Endothelial cell of umbilical vein (primary cell): ENCODE measurements around the gene VIPR1. TPM values are rescaled to one million over a fixed set of nuclear protein-coding genes. Genes with fewer than 3 reads are reported as not detected.

Source experiments
- BruUV-seq: library from RNA; stranded (reverse); fragments of 400-500 nt; replicated peaks from 2 replicates; lab custom pipeline; 2021; lab: Mats Ljungman, UMichigan
- CTCF ChIA-PET: fragments of 300-600, 350-600 bp; sonication (Branson Sonifier 250); formaldehyde crosslinking; loops from one replicate; lab custom pipeline; 2021; ENCODE audit warnings: antibody characterized with exemption, inconsistent platforms; lab: Charles Lee
- POLR2A ChIA-PET: fragments of 300-600, 350-600 bp; sonication (Branson Sonifier 250); formaldehyde crosslinking; loops from one replicate; lab custom pipeline; 2021; ENCODE audit warnings: antibody characterized with exemption, inconsistent platforms; lab: Charles Lee
- DNase-seq: peaks from one replicate; pipeline ENCODE4 v3.0.0-alpha.2; 2011; ENCODE audit warnings: low read depth, low spot score
- FAIRE-seq: peaks from 2 replicates; lab custom pipeline; 2011; peaks lifted over from hg19 to GRCh38; lab: Jason Lieb, UNC
- H2AFZ ChIP-seq: 2 replicates; pipeline ENCODE4 v1.6.0; 2012; ENCODE audit warnings: low read depth, low read length, control low read depth, inconsistent platforms
- H3K27ac ChIP-seq: 2 replicates; pipeline ENCODE4 v1.5.1; 2011; ENCODE audit warnings: low read depth, mild to moderate bottlenecking, control low read depth, low read length, moderate library complexity; ENCODE audit not compliant: insufficient read depth
- H3K27me3 ChIP-seq, 2 experiments: 2 replicates each; pipeline versions ENCODE4 v1.6.0 to v1.6.1; 2011; ENCODE audit warnings: low read length in 2 of 2, mixed read lengths in 1 of 2; ENCODE audit not compliant: control insufficient read depth in 2 of 2, insufficient read depth in 2 of 2
- H3K36me3 ChIP-seq, 2 experiments: 2 replicates in 1 of 2; 3 replicates in 1 of 2; pipeline ENCODE4 v1.5.1; 2011; ENCODE audit warnings: low read length in 2 of 2, mild to moderate bottlenecking in 1 of 2, moderate library complexity in 1 of 2; ENCODE audit not compliant: control insufficient read depth in 2 of 2, insufficient read depth in 2 of 2; ENCODE audit errors: extremely low read depth in 1 of 2
- H3K4me1 ChIP-seq: 3 replicates; pipeline ENCODE4 v1.5.1; 2011; ENCODE audit warnings: mild to moderate bottlenecking, low read length; ENCODE audit not compliant: control insufficient read depth, insufficient read depth; ENCODE audit errors: extremely low read depth
- H3K4me2 ChIP-seq: 2 replicates; pipeline ENCODE4 v1.6.1; 2011; ENCODE audit warnings: low read length, control low read depth, mixed read lengths; ENCODE audit not compliant: insufficient read depth
- H3K4me3 ChIP-seq, 3 experiments: fragments of 200-600 bp in 1 of 3; sonication (generic), shearing (Covaris generic) in 1 of 3; replicated peaks in 1 of 3; 2 replicates each; pipeline ENCODE4 v1.5.1; 2011 to 2016; ENCODE audit warnings: control low read depth in 3 of 3, low read length in 3 of 3, mild to moderate bottlenecking in 2 of 3, inconsistent platforms in 1 of 3, low read depth in 1 of 3, moderate library complexity in 1 of 3; ENCODE audit not compliant: insufficient read depth in 1 of 3
- H3K79me2 ChIP-seq: 2 replicates; pipeline ENCODE4 v1.6.0; 2012; ENCODE audit warnings: low read length, inconsistent platforms; ENCODE audit not compliant: control insufficient read depth, insufficient read depth
- H3K9ac ChIP-seq: replicated peaks from 2 replicates; pipeline ENCODE3; 2011; ENCODE audit warnings: low read length, control low read depth; ENCODE audit not compliant: insufficient read depth; ENCODE audit errors: extremely low read depth
- H3K9me1 ChIP-seq: replicated peaks from 3 replicates; pipeline ENCODE4 v1.6.0; 2011; ENCODE audit warnings: mild to moderate bottlenecking, low read length; ENCODE audit not compliant: control insufficient read depth, insufficient read depth; ENCODE audit errors: extremely low read depth
- H3K9me3 ChIP-seq: replicated peaks from 2 replicates; pipeline ENCODE4 v1.5.1; 2012; ENCODE audit warnings: low read length, inconsistent platforms; ENCODE audit not compliant: control insufficient read depth, insufficient read depth
- H4K20me1 ChIP-seq: replicated peaks from 2 replicates; pipeline ENCODE3; 2011; ENCODE audit warnings: mild to moderate bottlenecking, low read length; ENCODE audit not compliant: control insufficient read depth, insufficient read depth; ENCODE audit errors: extremely low read depth
- EZH2 ChIP-seq: IDR thresholded peaks from 2 replicates; pipeline ENCODE4 v1.6.1; 2012; ENCODE audit warnings: borderline replicate concordance, low read depth, mild to moderate bottlenecking, moderate library complexity, low read length, inconsistent platforms; ENCODE audit not compliant: severe bottlenecking
- GATA2 ChIP-seq: IDR thresholded peaks from 2 replicates; pipeline ENCODE4 v1.7.0; 2011; ENCODE audit warnings: low read depth, mild to moderate bottlenecking, moderate library complexity, mixed read lengths, low read length; ENCODE audit not compliant: insufficient read length, insufficient read depth
- JUN ChIP-seq: IDR thresholded peaks from 2 replicates; pipeline ENCODE4 v1.6.1; 2011; ENCODE audit warnings: borderline replicate concordance, low read depth; ENCODE audit not compliant: insufficient read length, insufficient read depth
- dilution Hi-C: fragments of 300-500 bp; cut with MboI; formaldehyde crosslinking; loops from one replicate; pipeline ENCODE4 v1.15.0; 2019; ENCODE audit warnings: low sequenced_read_pairs; ENCODE audit not compliant: extremely low pct_ligation_motif_present
- intact Hi-C: fragments of 100-400 bp; cut with micrococcal nuclease; formaldehyde crosslinking; loops from one replicate; pipeline ENCODE4 v1.10.0; 2022
- polyA plus RNA-seq, 4 experiments: library from polyadenylated mRNA; depleted of rRNA in 3 of 4; stranded (reverse) in 3 of 4; unstranded in 1 of 4; fragments of >200 nt; gene quantifications; 2 replicates each; pipeline versions ENCODE4 v1.2.1 to v1.2.3, GENCODE V29; 2011 to 2012; ENCODE audit warnings: missing spikeins in 1 of 4
- total RNA-seq: library from RNA; stranded (reverse); gene quantifications from 2 replicates; pipeline ENCODE4 v1.2.3, GENCODE V29; 2021

VIPR1 gene
- total and polyA plus RNA-seq, 2 donors (not counting 3 experiments of a cell fraction or from before 2014, with no cell fraction given), result 3.8 to 4.7 TPM

GRCh38 chr3:42520336-42520735 is 17.9 kb downstream of the VIPR1 start:
- CTCF ChIA-PET, result interaction anchor here (1.8 kb wide), 1 partner anchor 16 kb away, joined by 7 read pairs; no protein-coding TSS in a partner anchor

GRCh38 chr3:42520906-42521305 is 18.5 kb downstream of the VIPR1 start:
- Histone ChIP-seq H3K9me3 (no peaks in the 10 kb centered on the region), H3K9ac (no peak overlapping the region), H3K27me3 (no peaks in the 10 kb centered on the region), H3K4me2 (no peak overlapping the region), H3K9me1 (no peaks in the 10 kb centered on the region), H2AFZ (no peak overlapping the region), H3K4me3 (no peak overlapping the region), H3K4me1 (peaks cover 4% of the 10 kb centered on the region), H3K27ac (no peak overlapping the region), H3K79me2 (no peaks in the 10 kb centered on the region), H3K36me3 (no peaks in the 10 kb centered on the region), H4K20me1 (no peaks in the 10 kb centered on the region)
- BruUV-seq, result no TSS peak
- no peak for TF ChIP-seq EZH2
- intact Hi-C loops (no loop called here), dilution Hi-C loops (no loop called here)
- CTCF ChIA-PET, result interaction anchor here (1.8 kb wide), 1 partner anchor 16 kb away, joined by 7 read pairs; no protein-coding TSS in a partner anchor
- FAIRE-seq, result no peak
- no peak for DNase-seq
- POLR2A ChIA-PET, result no interaction called here

More at GRCh38 chr3:42520336-42520735, 17.9 kb downstream of the VIPR1 start:
- BruUV-seq, result no TSS peak
- H2AFZ ChIP-seq, result peak overlapping the region; percentile 5
- H3K27me3 ChIP-seq, result no peaks in the 10 kb centered on the region
- no peaks in the 10 kb centered on the region for H3K9me3 ChIP-seq
- no peaks in the 10 kb centered on the region for H4K20me1 ChIP-seq
- H3K27ac ChIP-seq, result no peak overlapping the region
- intact Hi-C loops (no loop called here), dilution Hi-C loops (no loop called here)
- H3K4me2 ChIP-seq, result no peak overlapping the region
- H3K4me3 ChIP-seq, result no peak overlapping the region
- no peaks in the 10 kb centered on the region for H3K9me1 ChIP-seq
- no peak overlapping the region for H3K9ac ChIP-seq
- no peaks in the 10 kb centered on the region for H3K79me2 ChIP-seq
- no peaks in the 10 kb centered on the region for H3K36me3 ChIP-seq
- TF ChIP-seq JUN (no peak), GATA2 (no peak)
- FAIRE-seq, result peak; percentile 54
- H3K4me1 ChIP-seq, result peaks cover 4% of the 10 kb centered on the region
- POLR2A ChIA-PET, result no interaction called here
- DNase-seq, result peak; percentile 48
